NOMO-1 (cell line): ENCODE data around the gene PRELID2.
"Not testable (repeated sequence)": the region's sequence is repeated elsewhere in the genome, so short reads cannot be mapped to it uniquely, and the experiment has no call there.

Experiments
- DNase-seq, 2 experiments: peaks; one replicate each; lab custom pipeline; 2025; ENCODE audit not compliant: unreplicated experiment in 2 of 2; lab: John Stamatoyannopoulos, UW

The PRELID2 gene

GRCh38 chr5:145798503-145798902 lies 36.6 kb downstream of the PRELID2 start:
- not testable (repeated sequence) for DNase-seq

GRCh38 chr5:145797336-145797735 lies 37.8 kb downstream of the PRELID2 start:
- DNase-seq: no peak

GRCh38 chr5:145796318-145796717 lies 38.8 kb downstream of the PRELID2 start:
- DNase-seq: no peak

GRCh38 chr5:145793574-145793973 lies 41.6 kb downstream of the PRELID2 start:
- DNase-seq: no peak

GRCh38 chr5:145792840-145793239 lies 42.3 kb downstream of the PRELID2 start:
- no peak for DNase-seq

- no peak for DNase-seq
Observed at GRCh38 chr5:145791866-145792265, 43.3 kb downstream of the PRELID2 start.

GRCh38 chr5:145787996-145788395 lies 47.1 kb downstream of the PRELID2 start:
- no peak for DNase-seq

- DNase-seq: no peak
Observed at GRCh38 chr5:145787507-145787906, 47.6 kb downstream of the PRELID2 start.

- peak; percentile 9 to 35 for DNase-seq
Observed at GRCh38 chr5:145787001-145787400, 48.1 kb downstream of the PRELID2 start.

GRCh38 chr5:145780982-145781381 lies 54.2 kb downstream of the PRELID2 start:
- no peak for DNase-seq

- no peak for DNase-seq
Observed at GRCh38 chr5:145778144-145778900, 56.8 kb downstream of the PRELID2 start.

GRCh38 chr5:145777445-145778063 lies 57.6 kb downstream of the PRELID2 start:
- no peak for DNase-seq

- no peak for DNase-seq
Observed at GRCh38 chr5:145776886-145777285, 58.3 kb downstream of the PRELID2 start.

GRCh38 chr5:145775893-145776444 lies 59.2 kb downstream of the PRELID2 start:
- peak in 1 of 2 experiments; percentile 16 for DNase-seq

GRCh38 chr5:145775411-145775810 lies 59.7 kb downstream of the PRELID2 start:
- DNase-seq: no peak

GRCh38 chr5:145774442-145774841 lies 60.7 kb downstream of the PRELID2 start:
- DNase-seq: no peak

- no peak for DNase-seq
Observed at GRCh38 chr5:145772466-145772865, 62.7 kb downstream of the PRELID2 start.

- DNase-seq: no peak
Observed at GRCh38 chr5:145768863-145769262, 66.3 kb downstream of the PRELID2 start.

- DNase-seq: no peak
Observed at GRCh38 chr5:145764325-145764724, 70.8 kb downstream of the PRELID2 start.

- no peak for DNase-seq
Observed at GRCh38 chr5:145762833-145763232, 72.3 kb downstream of the PRELID2 start.

- DNase-seq: no peak
Observed at GRCh38 chr5:145761254-145761653, 73.9 kb downstream of the PRELID2 start.

- no peak for DNase-seq
Observed at GRCh38 chr5:145760660-145761059, 74.5 kb downstream of the PRELID2 start.
